K562 (cell line): ENCODE results near the gene SRPK2. TPM values are rescaled to one million over a fixed set of nuclear protein-coding genes. Genes with fewer than 3 reads are reported as not detected.

ENCODE experiments used
- ARNT ChIP-seq, 2 experiments: fragments of 450-650 bp; IDR thresholded peaks; 2 replicates each; pipeline ENCODE4 v1.6.1; 2016; ENCODE audit warnings: mild to moderate bottlenecking in 1 of 2
- BCLAF1 ChIP-seq, 2 experiments: fragments of 450-650 bp in 1 of 2; IDR thresholded peaks; 2 replicates each; pipeline ENCODE4 v1.6.1; 2011 to 2017; ENCODE audit warnings: low read depth in 2 of 2, antibody characterized with exemption in 1 of 2, borderline replicate concordance in 1 of 2, low read length in 1 of 2, mild to moderate bottlenecking in 1 of 2, mixed read lengths in 1 of 2; ENCODE audit not compliant: control insufficient read depth in 1 of 2
- BHLHE40 ChIP-seq: IDR thresholded peaks from 2 replicates; pipeline ENCODE4 v1.6.1; 2011; ENCODE audit warnings: low read length, improper control_type of control experiment
- CEBPB ChIP-seq: fragments of 450-650 bp; IDR thresholded peaks from 2 replicates; pipeline ENCODE4 v1.6.1; 2016; ENCODE audit warnings: missing genetic modification characterization, missing compliant biosample characterization
- CREM ChIP-seq: IDR thresholded peaks from 2 replicates; pipeline ENCODE4 v1.6.1; 2014; ENCODE audit warnings: antibody characterized with exemption, low read depth
- FOSL1 ChIP-seq: fragments of 200-800 bp; sonication (Bioruptor generic); conservative IDR thresholded peaks from 2 replicates; pipeline ENCODE4 v1.6.1; 2016; ENCODE audit warnings: missing genetic modification characterization, missing compliant biosample characterization
- HEY1 ChIP-seq: fragments of 250-450 bp; sonication (Bioruptor Pico); IDR thresholded peaks from 2 replicates; pipeline ENCODE4 v1.5.0; 2020; ENCODE audit warnings: mild to moderate bottlenecking, moderate library complexity, borderline replicate concordance
- JUND ChIP-seq, 2 experiments: IDR thresholded peaks; 2 replicates in 1 of 2; 3 replicates in 1 of 2; pipeline ENCODE4 v1.6.1; 2011; ENCODE audit warnings: borderline replicate concordance in 2 of 2, low read depth in 2 of 2, low read length in 2 of 2, improper control_type of control experiment in 1 of 2, missing biosample characterization in 1 of 2, missing genetic modification characterization in 1 of 2, missing genetic modification reagents in 1 of 2
- L3MBTL2 ChIP-seq: fragments of 450-650 bp; IDR thresholded peaks from 2 replicates; pipeline ENCODE4 v1.6.1; 2016; ENCODE audit warnings: mild to moderate bottlenecking, moderate library complexity
- MEIS2 ChIP-seq: fragments of 450-650 bp; IDR thresholded peaks from 2 replicates; pipeline ENCODE4 v1.6.1; 2014; ENCODE audit warnings: mild to moderate bottlenecking; ENCODE audit not compliant: partially characterized antibody
- NCOR1 ChIP-seq: fragments of 450-650 bp; IDR thresholded peaks from 2 replicates; pipeline ENCODE4 v1.6.1; 2016; ENCODE audit warnings: mild to moderate bottlenecking, moderate library complexity
- POLR2H ChIP-seq: IDR thresholded peaks from 2 replicates; pipeline ENCODE4 v1.6.1; 2016; ENCODE audit warnings: missing genetic modification characterization, low read depth, mild to moderate bottlenecking, control low read depth, missing compliant biosample characterization, moderate library complexity
- PRDM10 ChIP-seq: fragments of 450-650 bp; IDR thresholded peaks from 2 replicates; pipeline ENCODE4 v1.6.1; 2018; ENCODE audit not compliant: partially characterized antibody
- TAF7 ChIP-seq: fragments of 450-650 bp; IDR thresholded peaks from 2 replicates; pipeline ENCODE4 v1.6.1; 2016; ENCODE audit warnings: missing genetic modification characterization, missing compliant biosample characterization
- THAP12 ChIP-seq: fragments of 250-450 bp; sonication (Bioruptor Pico); IDR thresholded peaks from 2 replicates; pipeline ENCODE4 v1.9.0; 2021; ENCODE audit warnings: mild to moderate bottlenecking, inconsistent platforms
- ZNF3 ChIP-seq: fragments of 250-450 bp; sonication (Bioruptor Pico); IDR thresholded peaks from 2 replicates; pipeline ENCODE4 v1.5.0; 2021; ENCODE audit warnings: mild to moderate bottlenecking, moderate library complexity
- polyA plus RNA-seq, 8 experiments: library from polyadenylated mRNA; depleted of rRNA in 4 of 8; stranded (reverse) in 5 of 8; unstranded in 3 of 8; fragments of >200 nt; fragmentation: Nextera tagmentation in 2 of 8; fragmentation: Illumina TruSeq in 1 of 8; extraction: Ambion mirVana in 2 of 8; extraction: Trizol in 1 of 8; gene quantifications; 2 replicates each; pipeline versions ENCODE4 v1.2.1 to v1.2.3, GENCODE V29; 2011 to 2014; ENCODE audit warnings: inconsistent platforms in 1 of 8, missing spikeins in 1 of 8
- total RNA-seq, 7 experiments: library from RNA; depleted of rRNA in 6 of 7; stranded (reverse); fragments of >200 nt in 6 of 7; fragmentation: Illumina TruSeq in 2 of 7; extraction: Trizol in 2 of 7; gene quantifications; 2 replicates each; pipeline versions ENCODE4 v1.2.1 to v1.2.3, GENCODE V29; 2011 to 2021; ENCODE audit warnings: low replicate concordance in 1 of 7

The SRPK2 gene
- total and polyA plus RNA-seq, 9 of the 15 experiments (the other 6 are each of a cell fraction or from before 2014, with no cell fraction given), result 21.5 to 44.7 (median 33.3) TPM

GRCh38 chr7:105268511-105269392 lies 120.0 kb downstream of the SRPK2 start (continued):
- TF ChIP-seq CREM (no peak), NCOR1 (peak; percentile 14; the same call in 1 of the 2 replicates), TAF7 (tag) (peak; percentile 52; the same call in 1 of the 2 replicates), MEIS2 (peak; percentile 76), ARNT (IDR thresholded peaks at IDR 0.05) (peak in 1 of 2 experiments; percentile 53; a peak in 1 of 4 replicates), CEBPB (tag) (peak; percentile 44; the same call in 1 of the 2 replicates), THAP12 (CRISPR knock-in tag) (no peak), PRDM10 (peak; percentile 99), BCLAF1 (IDR thresholded peaks at IDR 0.05; ENCODE audit: borderline replicate concordance in 1 of 2, control insufficient read depth in 1 of 2, low read depth in 2 of 2, low read length in 1 of 2) (peak in 1 of 2 experiments; percentile 89; a peak in 2 of 4 replicates), ZNF3 (no peak), L3MBTL2 (0 out of 2 replicates have a peak, but pooled peaks have one; percentile 40), BHLHE40 (peak; percentile 81), JUND (IDR thresholded peaks at IDR 0.05; ENCODE audit: borderline replicate concordance, low read depth, low read length) (peak; percentile 92), JUND (tag; IDR thresholded peaks at IDR 0.05; ENCODE audit: borderline replicate concordance, low read depth, low read length) (no peak; the same call in 2 of the 3 replicates), POLR2H (tag) (peak; percentile 62; the same call in 1 of the 2 replicates), HEY1 (CRISPR knock-in tag) (0 out of 2 replicates have a peak, but pooled peaks have one; percentile 37), FOSL1 (tag) (peak; percentile 59)
